Activated T-helper 2 cell treated with anti-CD3 and anti-CD28 coated beads, Interferon-gamma antibody, Interleukin-2, Interleukin-4, amounts not matched to agents 10 μg/mL and 5 μg/mL and 100 μg/mL, durations not matched to agents 14 hours and 24 hours and 36 hours (primary cell): ENCODE data around the gene HSD11B1L. TPM values are rescaled to one million over a fixed set of nuclear protein-coding genes. Genes with fewer than 3 reads are reported as not detected.

Experiments
- DNase-seq: peaks from one replicate; pipeline ENCODE4 v3.0.0; 2021; ENCODE audit warnings: low spot score
- H3K27ac Mint-ChIP-seq: one replicate; pipeline ENCODE4 v1.8.0; 2021; ENCODE audit warnings: mixed read lengths
- H3K27me3 Mint-ChIP-seq: one replicate; pipeline ENCODE4 v1.8.0; 2021; ENCODE audit warnings: low read depth, mixed read lengths
- H3K36me3 Mint-ChIP-seq: one replicate; pipeline ENCODE4 v1.8.0; 2021; ENCODE audit warnings: low read depth, mixed read lengths
- H3K4me1 Mint-ChIP-seq: one replicate; pipeline ENCODE4 v1.8.0; 2021; ENCODE audit warnings: low read depth, mixed read lengths
- H3K4me3 Mint-ChIP-seq: one replicate; pipeline ENCODE4 v1.8.0; 2021; ENCODE audit warnings: low read depth, mild to moderate bottlenecking, moderate library complexity, mixed read lengths
- H3K9me3 Mint-ChIP-seq: one replicate; pipeline ENCODE4 v1.8.0; 2021; ENCODE audit warnings: mixed read lengths
- intact Hi-C: fragments of 100-400 bp; cut with micrococcal nuclease; formaldehyde crosslinking; loops from one replicate; pipeline ENCODE4 v1.15.1; 2023
- total RNA-seq: library from RNA; stranded (reverse); gene quantifications from 2 replicates; pipeline ENCODE4 v1.2.3, GENCODE V29; 2022

HSD11B1L gene
- 2.0 and 2.5 TPM in 2 replicates for total RNA-seq

- Mint-ChIP-seq H3K4me3 (peak within 1 kb of the TSS; percentile 95), H3K27me3 (no peaks in the 10 kb centered on the region), H3K36me3 (no peaks in the 10 kb centered on the region), H3K9me3 (no peaks in the 10 kb centered on the region), H3K4me1 (peaks cover 14% of the 10 kb centered on the region), H3K27ac (peak within 1 kb of the TSS; percentile 87)
- peak; percentile 98 for DNase-seq
- intact Hi-C loops = loop anchor here (1.0 to 2.0 kb wide), 4 partner anchors 10 to 110 kb away; partner anchors contain the start of genes CATSPERD, DUS3L, LONP1 and RPL36
These were observed at the start of gene HSD11B1L, which contains the start of gene MICOS13 for GRCh38 chr19:5680437-5681368. Gene HSD11B1L, plus strand, starts transcription at chr19:5681027. Its CDS starts 3,806 bp downstream, at chr19:5684833. Gene MICOS13, minus strand, starts transcription at chr19:5680516. Its CDS starts 30 bp downstream, at chr19:5680486.

- Mint-ChIP-seq H3K9me3 (no peaks in the 10 kb centered on the region), H3K27ac (no peak overlapping the region), H3K36me3 (peaks cover 63% of the 10 kb centered on the region), H3K27me3 (no peaks in the 10 kb centered on the region), H3K4me3 (no peak overlapping the region), H3K4me1 (peaks cover 48% of the 10 kb centered on the region)
- DNase-seq = no peak
- intact Hi-C loops = no loop called here
These were observed 49.1 kb upstream of the HSD11B1L start for GRCh38 chr19:5631567-5632240.

GRCh38 chr19:5632241-5632612 is 48.6 kb upstream of the HSD11B1L start:
- Mint-ChIP-seq H3K4me3 (no peak overlapping the region), H3K27ac (no peak overlapping the region), H3K27me3 (no peaks in the 10 kb centered on the region), H3K4me1 (peaks cover 47% of the 10 kb centered on the region), H3K9me3 (no peaks in the 10 kb centered on the region), H3K36me3 (peaks cover 60% of the 10 kb centered on the region)
- no peak for DNase-seq
- intact Hi-C loops = no loop called here

GRCh38 chr19:5632657-5633056 is 48.2 kb upstream of the HSD11B1L start:
- H3K36me3 Mint-ChIP-seq = peaks cover 60% of the 10 kb centered on the region
- DNase-seq = no peak
- H3K27ac Mint-ChIP-seq = no peak overlapping the region
- H3K27me3 Mint-ChIP-seq = no peaks in the 10 kb centered on the region
- no peaks in the 10 kb centered on the region for H3K9me3 Mint-ChIP-seq
- H3K4me3 Mint-ChIP-seq = no peak overlapping the region
- intact Hi-C loops = no loop called here
- peaks cover 43% of the 10 kb centered on the region for H3K4me1 Mint-ChIP-seq

- peaks cover 43% of the 10 kb centered on the region for H3K36me3 Mint-ChIP-seq
- intact Hi-C loops = no loop called here
- H3K4me1 Mint-ChIP-seq = peaks cover 24% of the 10 kb centered on the region
- no peak overlapping the region for H3K27ac Mint-ChIP-seq
- H3K4me3 Mint-ChIP-seq = no peak overlapping the region
- no peaks in the 10 kb centered on the region for H3K27me3 Mint-ChIP-seq
- no peaks in the 10 kb centered on the region for H3K9me3 Mint-ChIP-seq
- no peak for DNase-seq
These were observed 45.4 kb upstream of the HSD11B1L start for GRCh38 chr19:5635427-5635826.

- Mint-ChIP-seq H3K27ac (no peak overlapping the region), H3K9me3 (no peaks in the 10 kb centered on the region), H3K4me3 (no peak overlapping the region), H3K4me1 (peaks cover 14% of the 10 kb centered on the region), H3K27me3 (no peaks in the 10 kb centered on the region), H3K36me3 (peaks cover 42% of the 10 kb centered on the region)
- intact Hi-C loops = no loop called here
- no peak for DNase-seq
These were observed 42.9 kb upstream of the HSD11B1L start for GRCh38 chr19:5637971-5638370.

GRCh38 chr19:5641171-5641570 is 39.7 kb upstream of the HSD11B1L start:
- intact Hi-C loops = no loop called here
- Mint-ChIP-seq H3K4me3 (no peak overlapping the region), H3K27me3 (no peaks in the 10 kb centered on the region), H3K27ac (no peak overlapping the region), H3K4me1 (peaks cover 15% of the 10 kb centered on the region), H3K9me3 (no peaks in the 10 kb centered on the region), H3K36me3 (peaks cover 59% of the 10 kb centered on the region)
- no peak for DNase-seq

GRCh38 chr19:5642204-5642603 is 38.6 kb upstream of the HSD11B1L start:
- Mint-ChIP-seq H3K27ac (no peak overlapping the region), H3K4me3 (no peak overlapping the region), H3K27me3 (no peaks in the 10 kb centered on the region), H3K9me3 (no peaks in the 10 kb centered on the region), H3K4me1 (peaks cover 15% of the 10 kb centered on the region), H3K36me3 (peaks cover 70% of the 10 kb centered on the region)
- no peak for DNase-seq
- intact Hi-C loops = no loop called here

GRCh38 chr19:5643060-5643459 is 37.8 kb upstream of the HSD11B1L start:
- Mint-ChIP-seq H3K4me1 (peaks cover 15% of the 10 kb centered on the region), H3K27ac (no peak overlapping the region), H3K9me3 (no peaks in the 10 kb centered on the region), H3K4me3 (no peak overlapping the region), H3K36me3 (peaks cover 71% of the 10 kb centered on the region), H3K27me3 (no peaks in the 10 kb centered on the region)
- intact Hi-C loops = no loop called here
- DNase-seq = no peak

- Mint-ChIP-seq H3K27ac (no peak overlapping the region), H3K36me3 (peaks cover 73% of the 10 kb centered on the region), H3K27me3 (no peaks in the 10 kb centered on the region), H3K4me1 (peaks cover 15% of the 10 kb centered on the region), H3K9me3 (no peaks in the 10 kb centered on the region), H3K4me3 (no peak overlapping the region)
- intact Hi-C loops = no loop called here
- DNase-seq = no peak
These were observed 36.8 kb upstream of the HSD11B1L start for GRCh38 chr19:5644037-5644436.

- no peak overlapping the region for H3K27ac Mint-ChIP-seq
- no peak overlapping the region for H3K4me3 Mint-ChIP-seq
- H3K9me3 Mint-ChIP-seq = no peaks in the 10 kb centered on the region
- H3K4me1 Mint-ChIP-seq = peaks cover 15% of the 10 kb centered on the region
- no peaks in the 10 kb centered on the region for H3K27me3 Mint-ChIP-seq
- DNase-seq = no peak
- intact Hi-C loops = no loop called here
- peaks cover 82% of the 10 kb centered on the region for H3K36me3 Mint-ChIP-seq
These were observed 35.4 kb upstream of the HSD11B1L start for GRCh38 chr19:5645409-5645808.

GRCh38 chr19:5646703-5647102 is 34.1 kb upstream of the HSD11B1L start:
- Mint-ChIP-seq H3K4me3 (no peak overlapping the region), H3K9me3 (no peaks in the 10 kb centered on the region), H3K27me3 (no peaks in the 10 kb centered on the region), H3K36me3 (peaks cover 85% of the 10 kb centered on the region), H3K27ac (no peak overlapping the region), H3K4me1 (peaks cover 12% of the 10 kb centered on the region)
- intact Hi-C loops = no loop called here
- DNase-seq = no peak

GRCh38 chr19:5648464-5648863 is 32.4 kb upstream of the HSD11B1L start:
- DNase-seq = no peak
- peaks cover 10% of the 10 kb centered on the region for H3K4me1 Mint-ChIP-seq
- peaks cover 85% of the 10 kb centered on the region for H3K36me3 Mint-ChIP-seq
- no peak overlapping the region for H3K4me3 Mint-ChIP-seq
- intact Hi-C loops = no loop called here
- no peak overlapping the region for H3K27ac Mint-ChIP-seq
- no peaks in the 10 kb centered on the region for H3K9me3 Mint-ChIP-seq
- H3K27me3 Mint-ChIP-seq = no peaks in the 10 kb centered on the region
